GM12864 (cell line): ENCODE results near the gene TTC27.

ENCODE experiments used
- DNase-seq: peaks from one replicate; pipeline ENCODE4 v3.0.0-alpha.2; 2011; ENCODE audit warnings: low read depth
- H3K4me3 ChIP-seq: 2 replicates; pipeline ENCODE4 v1.5.1; 2011; ENCODE audit warnings: mild to moderate bottlenecking, low read depth, low read length, control low read depth
- TF ChIP-seq, protein P1 (sequence below): IDR thresholded peaks from 2 replicates; pipeline ENCODE4 v1.5.1; 2011; ENCODE audit warnings: low read depth, mild to moderate bottlenecking, moderate library complexity, low read length, control low read depth, inconsistent platforms; ENCODE audit errors: missing control alignments

TTC27 gene

DNA sequence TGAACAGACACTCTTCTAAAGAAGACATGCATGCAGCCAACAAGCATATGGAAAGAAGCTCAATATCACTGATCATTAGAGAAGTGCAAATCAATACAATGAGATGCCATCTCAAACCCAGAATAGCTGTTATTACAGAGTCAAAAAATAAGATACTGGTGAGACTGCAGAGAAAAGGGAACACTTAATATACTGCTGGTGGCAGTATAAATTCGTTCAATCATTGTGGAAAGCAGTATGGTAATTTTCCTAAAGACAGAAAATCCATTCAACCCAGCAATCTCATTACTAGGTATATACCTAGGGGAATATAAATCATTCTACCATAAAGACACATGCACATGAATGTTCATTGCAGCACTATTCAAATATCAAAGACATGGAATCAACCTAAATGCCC lies 202.3 kb downstream of the TTC27 start:
- DNase-seq, result no peak
- TF ChIP-seq, protein P1, sequence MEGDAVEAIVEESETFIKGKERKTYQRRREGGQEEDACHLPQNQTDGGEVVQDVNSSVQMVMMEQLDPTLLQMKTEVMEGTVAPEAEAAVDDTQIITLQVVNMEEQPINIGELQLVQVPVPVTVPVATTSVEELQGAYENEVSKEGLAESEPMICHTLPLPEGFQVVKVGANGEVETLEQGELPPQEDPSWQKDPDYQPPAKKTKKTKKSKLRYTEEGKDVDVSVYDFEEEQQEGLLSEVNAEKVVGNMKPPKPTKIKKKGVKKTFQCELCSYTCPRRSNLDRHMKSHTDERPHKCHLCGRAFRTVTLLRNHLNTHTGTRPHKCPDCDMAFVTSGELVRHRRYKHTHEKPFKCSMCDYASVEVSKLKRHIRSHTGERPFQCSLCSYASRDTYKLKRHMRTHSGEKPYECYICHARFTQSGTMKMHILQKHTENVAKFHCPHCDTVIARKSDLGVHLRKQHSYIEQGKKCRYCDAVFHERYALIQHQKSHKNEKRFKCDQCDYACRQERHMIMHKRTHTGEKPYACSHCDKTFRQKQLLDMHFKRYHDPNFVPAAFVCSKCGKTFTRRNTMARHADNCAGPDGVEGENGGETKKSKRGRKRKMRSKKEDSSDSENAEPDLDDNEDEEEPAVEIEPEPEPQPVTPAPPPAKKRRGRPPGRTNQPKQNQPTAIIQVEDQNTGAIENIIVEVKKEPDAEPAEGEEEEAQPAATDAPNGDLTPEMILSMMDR, result no peak
- H3K4me3 ChIP-seq, result no peak overlapping the region

DNA sequence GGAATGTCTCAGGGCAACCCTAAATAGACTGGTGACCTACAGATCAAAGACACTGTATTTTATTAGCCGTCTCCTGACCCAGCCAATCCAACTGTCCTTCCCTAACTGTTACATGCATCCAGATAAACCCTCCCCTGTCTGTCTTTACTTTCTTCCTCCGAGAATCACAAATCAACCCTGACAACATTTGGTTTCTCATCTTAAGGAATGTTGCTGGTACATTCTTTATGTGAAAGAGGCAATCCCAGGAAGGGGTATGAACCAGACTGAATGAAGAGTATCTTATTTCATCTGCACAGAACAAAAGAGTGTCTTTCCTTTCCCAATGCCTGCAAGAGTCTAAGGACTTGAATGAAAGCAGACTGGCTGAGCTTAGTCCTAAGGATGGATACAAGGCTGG lies 205.0 kb downstream of the TTC27 start:
- TF ChIP-seq, protein P1, result no peak
- no peak overlapping the region for H3K4me3 ChIP-seq
- no peak for DNase-seq

DNA sequence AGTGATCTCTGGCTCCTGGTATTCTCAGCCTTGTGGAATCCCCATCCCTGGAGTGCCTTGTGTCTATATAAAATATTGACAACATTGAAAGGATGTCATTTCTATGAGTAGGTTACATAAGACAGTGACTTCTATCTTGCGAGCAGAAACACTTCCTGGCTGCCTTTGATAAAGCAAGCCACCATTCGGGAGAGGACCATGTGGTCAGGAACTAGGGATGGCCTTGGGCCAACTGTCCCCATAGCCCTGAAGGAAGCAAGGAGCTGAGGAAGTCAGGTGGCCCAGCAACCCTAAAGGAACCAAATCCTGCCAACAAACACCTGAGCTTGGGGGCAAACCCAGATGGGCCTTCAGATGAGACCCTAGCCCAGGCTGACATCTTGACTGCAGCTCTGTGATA lies 205.9 kb downstream of the TTC27 start:
- DNase-seq, result no peak
- H3K4me3 ChIP-seq, result no peak overlapping the region
- TF ChIP-seq, protein P1, result no peak

DNA sequence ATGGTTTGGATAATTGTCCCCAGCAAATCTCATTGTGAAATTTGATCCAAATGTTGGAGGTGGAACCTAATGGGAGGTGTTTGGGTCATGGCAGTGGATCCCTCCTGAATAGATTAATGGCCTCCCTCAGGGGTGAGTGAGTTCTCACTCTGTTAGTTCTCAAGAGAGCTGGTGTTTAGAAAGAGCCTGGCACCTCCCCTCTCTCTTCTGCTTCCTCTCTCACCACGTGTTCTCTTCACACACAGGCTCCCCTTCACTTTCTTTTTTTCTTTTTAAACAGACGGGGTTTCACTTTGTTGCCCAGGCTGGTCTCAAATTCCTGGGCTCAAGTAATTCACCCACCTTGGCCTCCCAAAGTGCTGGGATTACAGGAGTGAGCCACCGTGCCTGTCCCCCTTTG lies 207.3 kb downstream of the TTC27 start:
- TF ChIP-seq, protein P1, result no peak
- DNase-seq, result no peak
- no peak overlapping the region for H3K4me3 ChIP-seq

DNA sequence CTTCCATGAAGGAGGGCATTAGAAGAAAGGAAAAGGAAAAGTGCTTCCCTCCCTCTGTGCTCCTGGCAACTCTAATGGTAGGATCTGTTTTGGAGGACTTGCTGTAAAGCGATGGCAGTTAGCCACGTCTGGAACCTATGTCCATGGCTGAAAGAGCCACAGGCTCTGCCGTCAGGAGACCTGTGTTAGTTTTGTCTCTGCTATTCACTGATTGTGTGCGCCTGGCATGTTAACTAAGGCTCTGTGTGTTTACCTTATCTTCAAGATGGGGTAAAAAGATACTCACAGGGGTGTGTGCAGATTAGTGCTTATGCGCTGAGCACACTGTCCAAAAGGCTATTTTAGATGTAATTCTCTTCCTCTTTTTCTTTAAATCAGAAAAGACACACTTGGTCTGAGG lies 209.1 kb downstream of the TTC27 start:
- TF ChIP-seq, protein P1, result no peak
- no peak overlapping the region for H3K4me3 ChIP-seq
- no peak for DNase-seq

DNA sequence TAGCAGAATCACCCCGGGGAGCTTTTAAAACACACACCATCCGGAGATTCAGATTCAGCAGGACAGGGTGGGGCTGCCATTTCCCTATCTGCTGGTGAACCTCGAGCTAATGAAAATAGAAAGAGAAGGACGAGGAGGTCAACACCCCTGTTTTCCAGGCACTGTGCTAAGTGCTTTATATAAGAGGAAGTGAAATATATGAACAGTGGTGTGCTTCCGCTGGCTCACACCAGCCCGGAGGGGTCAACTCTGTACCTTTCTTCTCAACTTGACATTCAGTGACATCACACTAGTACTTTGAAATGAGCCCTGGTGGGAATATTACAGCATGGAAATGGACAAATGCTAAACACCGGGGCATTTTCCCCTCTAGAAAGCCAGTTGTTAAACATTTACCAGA lies 210.6 kb downstream of the TTC27 start:
- H3K4me3 ChIP-seq, result no peak overlapping the region
- TF ChIP-seq, protein P1, result no peak
- DNase-seq, result peak; percentile 24

DNA sequence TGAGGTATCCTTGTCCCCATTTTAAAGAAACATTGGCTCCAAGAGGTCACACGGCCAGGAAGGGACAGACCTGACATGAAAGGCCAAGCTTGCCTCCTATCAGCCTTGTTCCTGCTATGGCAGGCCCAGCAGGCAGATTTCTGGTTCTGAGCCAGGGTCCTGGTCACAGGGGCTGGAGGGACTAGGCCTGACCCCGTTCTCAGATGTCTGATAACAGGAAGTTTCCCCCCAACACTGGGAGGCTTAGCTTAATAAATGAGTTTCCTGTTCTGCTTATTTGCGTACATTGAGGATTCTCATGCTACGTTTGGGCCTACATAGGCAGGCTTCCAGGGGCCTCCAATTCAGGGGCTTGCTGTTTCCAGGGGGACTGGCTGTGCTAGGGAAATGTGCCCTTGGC lies 211.1 kb downstream of the TTC27 start:
- no peak for DNase-seq
- TF ChIP-seq, protein P1, result no peak
- no peak overlapping the region for H3K4me3 ChIP-seq
